Thyroid gland (tissue), 4 donors: ENCODE measurements around the gene SVOP. TPM values are rescaled to one million over a fixed set of nuclear protein-coding genes. Genes with fewer than 3 reads are reported as not detected.

Experiments used
- DNase-seq, 2 donors: peaks; one replicate each; pipeline ENCODE4 v3.0.0-alpha.2; 2019
- H3K27ac ChIP-seq, 3 donors: fragments of 200-600 bp; sonication (generic); 1 replicate in 2 of 3; 2 replicates in 1 of 3; pipeline ENCODE4 v1.5.1; 2016 to 2019; ENCODE audit warnings: mild to moderate bottlenecking in 1 of 3, moderate library complexity in 1 of 3
- H3K27me3 ChIP-seq: fragments of 200-600 bp; sonication (generic); one replicate; pipeline ENCODE4 v1.5.1; 2019
- H3K36me3 ChIP-seq, 2 donors: fragments of 200-600 bp; sonication (generic); one replicate each; pipeline ENCODE4 v1.5.1; 2016 to 2019
- H3K4me1 ChIP-seq, 2 donors: fragments of 200-600 bp; sonication (generic); one replicate each; pipeline ENCODE4 v1.5.1; 2017 to 2019
- H3K4me3 ChIP-seq, 3 donors: fragments of 200-600 bp; sonication (generic); replicated peaks in 1 of 3; 1 replicate in 2 of 3; 2 replicates in 1 of 3; pipeline ENCODE4 v1.5.1; 2016; ENCODE audit warnings: mild to moderate bottlenecking in 1 of 3
- H3K9me3 ChIP-seq: fragments of 200-600 bp; sonication (generic); one replicate; pipeline ENCODE4 v1.5.1; 2017
- POLR2A ChIP-seq, 2 donors: fragments of 450-650 bp; IDR thresholded peaks; one replicate each; pipeline ENCODE4 v1.6.1; 2017; ENCODE audit warnings: antibody characterized with exemption in 2 of 2, mild to moderate bottlenecking in 2 of 2, moderate library complexity in 1 of 2
- WGBS, 2 donors: methylation state at CpG; one replicate each; pipeline ENCODE4 v1.1.5; 2017; 5-methylcytosine and 5-hydroxymethylcytosine counted together
- intact Hi-C: fragments of 100-400 bp; cut with DNase I; formaldehyde crosslinking; loops from one replicate; pipeline ENCODE4 v1.15.1; 2023
- total RNA-seq, 4 donors: library from RNA; depleted of rRNA; stranded (reverse); fragments of >200 nt; gene quantifications; one replicate each; pipeline ENCODE4 v1.2.3, GENCODE V29; 2016
- TF ChIP-seq, protein P1 (sequence below), 6 experiments: fragments of 200-600 bp in 3 of 6; fragments of 450-650 bp in 3 of 6; sonication (generic) in 3 of 6; IDR thresholded peaks; one replicate each; pipeline ENCODE4 v1.5.1; 2016 to 2019; ENCODE audit warnings: antibody characterized with exemption in 6 of 6, mild to moderate bottlenecking in 2 of 6, inconsistent platforms in 1 of 6, moderate library complexity in 1 of 6

SVOP gene, protein sequence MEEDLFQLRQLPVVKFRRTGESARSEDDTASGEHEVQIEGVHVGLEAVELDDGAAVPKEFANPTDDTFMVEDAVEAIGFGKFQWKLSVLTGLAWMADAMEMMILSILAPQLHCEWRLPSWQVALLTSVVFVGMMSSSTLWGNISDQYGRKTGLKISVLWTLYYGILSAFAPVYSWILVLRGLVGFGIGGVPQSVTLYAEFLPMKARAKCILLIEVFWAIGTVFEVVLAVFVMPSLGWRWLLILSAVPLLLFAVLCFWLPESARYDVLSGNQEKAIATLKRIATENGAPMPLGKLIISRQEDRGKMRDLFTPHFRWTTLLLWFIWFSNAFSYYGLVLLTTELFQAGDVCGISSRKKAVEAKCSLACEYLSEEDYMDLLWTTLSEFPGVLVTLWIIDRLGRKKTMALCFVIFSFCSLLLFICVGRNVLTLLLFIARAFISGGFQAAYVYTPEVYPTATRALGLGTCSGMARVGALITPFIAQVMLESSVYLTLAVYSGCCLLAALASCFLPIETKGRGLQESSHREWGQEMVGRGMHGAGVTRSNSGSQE
- total RNA-seq, result not detected

DNA sequence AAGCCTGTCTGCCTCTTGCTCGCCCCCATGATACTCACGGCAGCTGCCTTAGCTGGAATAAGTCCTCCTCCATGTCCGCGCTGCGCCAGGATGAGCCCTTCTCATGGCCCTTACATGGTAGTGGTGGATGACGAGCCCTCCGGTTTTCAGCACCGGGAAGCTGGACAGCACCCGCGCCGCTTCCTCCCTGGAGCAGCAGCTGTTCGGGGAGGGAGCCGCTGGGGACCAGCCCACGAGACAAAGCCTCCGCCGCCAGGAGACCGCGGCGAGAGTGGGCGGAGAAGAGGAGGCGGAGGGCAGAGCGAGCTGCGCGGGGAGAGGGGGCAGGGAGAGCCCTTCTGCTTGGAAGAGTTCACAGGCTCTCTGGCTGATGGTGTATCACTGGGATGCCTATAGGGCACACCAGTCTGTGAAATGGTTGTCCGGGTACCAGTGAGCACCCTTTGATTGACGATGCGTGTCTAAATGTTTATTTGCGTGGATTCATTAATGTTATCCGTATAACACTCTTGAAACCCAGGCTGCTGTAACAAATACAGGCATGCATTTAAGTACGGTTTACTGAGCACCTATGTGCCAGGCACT, at the start of gene SVOP:
SVOP (minus strand) TSS at position 273 of the 585 bp plus-strand sequence; CDS start at position 73, 200 bp downstream.
- intact Hi-C loops, result no loop called here
- H3K9me3 ChIP-seq, result no peaks in the 10 kb centered on the region
- no peak for TF ChIP-seq POLR2A (IDR thresholded peaks at IDR 0.05)
- peak; percentile 77 to 80 for DNase-seq
- 7 to 11% methylated on average over 14 to 20 of the region's 30 CpGs for WGBS, 2 donors
- no peak within 1 kb of the TSS for H3K27ac ChIP-seq
- no peak within 1 kb of the TSS for H3K4me3 ChIP-seq
- no peaks in the 10 kb centered on the region for H3K4me1 ChIP-seq
- H3K36me3 ChIP-seq, result no peaks in the 10 kb centered on the region
- no peaks in the 10 kb centered on the region for H3K27me3 ChIP-seq

DNA sequence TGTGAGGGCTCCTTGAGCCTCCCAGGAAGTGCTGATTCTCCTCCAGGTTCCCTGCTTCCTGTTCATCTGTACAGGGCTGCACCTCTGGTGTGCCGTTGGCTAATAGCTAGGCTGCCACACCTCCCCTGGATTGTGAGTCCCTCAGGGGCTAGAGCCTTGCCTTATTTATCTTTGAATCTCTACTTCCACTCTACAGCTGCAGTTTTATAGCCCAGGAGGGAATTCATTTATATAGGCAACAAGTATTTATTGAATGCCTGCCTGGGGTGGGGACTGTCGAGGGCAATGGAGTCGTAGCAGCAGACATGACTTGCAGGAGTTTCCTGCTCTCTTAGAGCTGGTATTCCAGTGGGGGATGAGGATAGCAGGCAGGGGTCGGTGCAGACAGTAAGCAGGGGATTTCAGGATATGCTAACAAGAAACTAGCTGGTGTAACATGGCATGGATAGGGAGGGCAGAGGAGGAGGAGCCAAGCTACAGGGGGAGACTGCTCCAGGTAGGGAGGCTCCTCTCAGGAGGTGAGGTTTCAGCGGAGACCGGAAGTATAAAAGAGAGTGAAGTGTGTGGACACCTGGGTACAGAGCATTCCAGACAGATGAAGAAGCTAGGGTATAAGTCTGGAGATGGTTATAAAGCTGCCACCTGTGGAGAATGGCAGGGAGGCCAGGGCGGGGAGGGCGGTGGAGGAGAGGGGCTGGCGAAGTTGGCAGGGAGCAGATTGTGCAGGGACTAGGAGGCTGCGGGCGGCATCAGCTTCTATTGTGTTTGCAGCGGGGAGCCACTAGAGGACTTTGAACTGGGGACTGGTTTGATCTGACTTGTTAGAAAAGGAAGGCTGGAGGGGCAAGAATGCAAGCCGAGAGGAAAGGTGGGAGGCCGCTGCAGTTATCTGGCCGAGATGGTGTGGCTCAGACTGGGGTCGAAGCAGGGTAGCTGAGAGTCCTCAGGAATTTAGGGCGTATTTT, 48.7 kb upstream of the SVOP start:
- WGBS, 2 donors, result 82 to 87% methylated on average over 17 of the region's 17 CpGs
- DNase-seq, result no peak
- TF ChIP-seq POLR2A (IDR thresholded peaks at IDR 0.05), result no peak
- TF ChIP-seq, protein P1, sequence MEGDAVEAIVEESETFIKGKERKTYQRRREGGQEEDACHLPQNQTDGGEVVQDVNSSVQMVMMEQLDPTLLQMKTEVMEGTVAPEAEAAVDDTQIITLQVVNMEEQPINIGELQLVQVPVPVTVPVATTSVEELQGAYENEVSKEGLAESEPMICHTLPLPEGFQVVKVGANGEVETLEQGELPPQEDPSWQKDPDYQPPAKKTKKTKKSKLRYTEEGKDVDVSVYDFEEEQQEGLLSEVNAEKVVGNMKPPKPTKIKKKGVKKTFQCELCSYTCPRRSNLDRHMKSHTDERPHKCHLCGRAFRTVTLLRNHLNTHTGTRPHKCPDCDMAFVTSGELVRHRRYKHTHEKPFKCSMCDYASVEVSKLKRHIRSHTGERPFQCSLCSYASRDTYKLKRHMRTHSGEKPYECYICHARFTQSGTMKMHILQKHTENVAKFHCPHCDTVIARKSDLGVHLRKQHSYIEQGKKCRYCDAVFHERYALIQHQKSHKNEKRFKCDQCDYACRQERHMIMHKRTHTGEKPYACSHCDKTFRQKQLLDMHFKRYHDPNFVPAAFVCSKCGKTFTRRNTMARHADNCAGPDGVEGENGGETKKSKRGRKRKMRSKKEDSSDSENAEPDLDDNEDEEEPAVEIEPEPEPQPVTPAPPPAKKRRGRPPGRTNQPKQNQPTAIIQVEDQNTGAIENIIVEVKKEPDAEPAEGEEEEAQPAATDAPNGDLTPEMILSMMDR (IDR thresholded peaks at IDR 0.05), result no peak
- Histone ChIP-seq H3K27me3 (no peaks in the 10 kb centered on the region), H3K4me1 (no peaks in the 10 kb centered on the region), H3K4me3 (no peak overlapping the region), H3K36me3 (peaks cover 32 to 37% of the 10 kb centered on the region in 2 donors), H3K9me3 (no peaks in the 10 kb centered on the region), H3K27ac (no peak overlapping the region)
- intact Hi-C loops, result no loop called here

DNA sequence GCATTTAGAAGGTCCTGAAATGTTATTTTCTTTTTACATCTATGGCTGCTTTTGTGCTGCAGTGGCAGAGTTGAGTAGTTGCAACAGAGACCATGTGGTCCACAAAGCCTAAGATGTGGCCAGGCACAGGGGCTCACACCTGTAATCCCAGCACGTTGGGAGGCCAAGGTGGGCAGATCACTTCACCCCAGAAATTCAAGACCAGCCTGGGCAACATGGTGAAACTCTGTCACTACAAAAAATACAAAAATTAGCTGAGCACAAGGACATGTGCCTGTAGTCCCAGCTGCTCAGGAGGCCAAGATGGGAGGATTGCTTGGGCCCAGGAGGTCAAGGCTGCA, 45.0 kb upstream of the SVOP start:
- Histone ChIP-seq H3K27ac (no peak overlapping the region), H3K4me1 (no peaks in the 10 kb centered on the region), H3K4me3 (no peak overlapping the region), H3K9me3 (no peaks in the 10 kb centered on the region), H3K27me3 (no peaks in the 10 kb centered on the region), H3K36me3 (peaks cover 16 to 21% of the 10 kb centered on the region in 2 donors)
- 77 to 87% methylated on average over 1 of the region's 1 CpG for WGBS, 2 donors
- TF ChIP-seq, protein P1 (IDR thresholded peaks at IDR 0.05), result no peak
- no peak for TF ChIP-seq POLR2A (IDR thresholded peaks at IDR 0.05)
- intact Hi-C loops, result no loop called here
- no peak for DNase-seq

DNA sequence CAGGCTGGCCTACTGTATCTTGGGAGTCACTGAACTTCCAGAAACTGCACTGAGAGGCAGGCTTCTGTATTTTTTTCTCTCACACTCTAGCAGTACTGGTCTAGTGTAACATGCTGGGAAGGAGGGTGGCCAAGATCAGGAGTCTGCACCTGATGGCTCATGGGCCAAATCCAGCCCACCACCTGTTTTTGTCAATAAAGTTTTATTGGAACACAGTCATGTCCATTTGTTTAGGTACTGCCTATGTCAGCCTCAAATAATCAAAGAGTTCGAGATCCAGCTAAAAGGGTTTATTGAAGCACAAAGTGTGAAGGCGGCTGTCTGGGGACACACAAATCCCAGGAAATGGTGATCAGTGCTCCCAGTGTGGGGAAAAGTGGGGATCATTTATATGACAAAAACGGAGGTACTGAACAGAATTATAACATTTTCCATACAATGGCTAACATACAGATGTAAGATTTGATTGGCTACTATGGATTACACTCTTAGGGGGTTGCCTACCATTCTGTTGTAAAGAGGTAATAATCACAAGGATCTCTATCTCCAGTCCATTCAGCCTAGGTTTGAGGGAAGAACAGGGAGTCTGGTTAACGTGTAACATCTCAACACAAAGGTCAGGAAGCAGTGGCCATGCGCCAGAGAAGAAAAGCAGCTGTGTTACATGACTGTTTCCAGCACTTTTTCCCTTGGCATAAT, 44.4 kb upstream of the SVOP start:
- intact Hi-C loops, result no loop called here
- no peak overlapping the region for H3K27ac ChIP-seq
- H3K36me3 ChIP-seq, result peaks cover 16 to 21% of the 10 kb centered on the region in 2 donors
- no peaks in the 10 kb centered on the region for H3K9me3 ChIP-seq
- H3K4me1 ChIP-seq, result no peaks in the 10 kb centered on the region
- DNase-seq, result no peak
- no peaks in the 10 kb centered on the region for H3K27me3 ChIP-seq
- no peak for TF ChIP-seq POLR2A (IDR thresholded peaks at IDR 0.05)
- TF ChIP-seq, protein P1 (IDR thresholded peaks at IDR 0.05), result no peak
- WGBS, 2 donors, result 92 to 95% methylated on average over 5 of the region's 5 CpGs
- no peak overlapping the region for H3K4me3 ChIP-seq

DNA sequence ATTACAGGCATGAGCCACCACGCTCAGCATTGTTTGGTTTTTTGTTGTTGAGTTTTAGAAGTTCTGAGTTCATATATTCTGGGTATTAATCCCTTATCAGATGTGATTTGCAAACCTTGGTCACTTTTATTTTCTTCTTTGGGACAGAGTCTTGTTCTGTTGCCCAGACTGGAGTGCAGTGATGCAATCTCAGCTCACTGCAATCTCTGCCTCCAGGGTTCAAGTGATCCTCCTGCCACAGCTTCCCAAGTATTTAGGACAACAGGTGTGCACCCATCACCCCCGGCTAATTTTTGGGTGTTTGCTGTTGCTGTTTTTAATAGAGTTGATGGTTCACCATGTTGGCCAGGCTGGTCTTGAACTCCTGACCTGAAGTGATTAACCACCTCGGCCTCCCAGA, 43.3 kb upstream of the SVOP start:
- no peak for DNase-seq
- TF ChIP-seq, protein P1 (IDR thresholded peaks at IDR 0.05), result no peak
- TF ChIP-seq POLR2A (IDR thresholded peaks at IDR 0.05), result no peak
- Histone ChIP-seq H3K27me3 (no peaks in the 10 kb centered on the region), H3K9me3 (no peaks in the 10 kb centered on the region), H3K27ac (no peak overlapping the region), H3K4me1 (no peaks in the 10 kb centered on the region), H3K36me3 (peaks cover 14 to 21% of the 10 kb centered on the region in 2 donors), H3K4me3 (no peak overlapping the region)
- intact Hi-C loops, result no loop called here
- 95 to 98% methylated on average over 3 of the region's 3 CpGs for WGBS, 2 donors
